Vagina (tissue), 2 donors: ENCODE measurements around the gene DAZAP1.

Experiments
- CTCF ChIP-seq, 3 experiments: fragments of 450-650 bp in 2 of 3; fragments of 200-600 bp in 1 of 3; sonication (generic) in 1 of 3; IDR thresholded peaks; one replicate each; pipeline ENCODE4 v1.5.1; 2017 to 2019; ENCODE audit warnings: antibody characterized with exemption in 3 of 3, mild to moderate bottlenecking in 2 of 3, moderate library complexity in 2 of 3
- POLR2A ChIP-seq, 2 donors: fragments of 450-650 bp; IDR thresholded peaks; one replicate each; pipeline ENCODE4 v1.6.1; 2017; ENCODE audit warnings: antibody characterized with exemption in 2 of 2, mild to moderate bottlenecking in 2 of 2, moderate library complexity in 2 of 2

GRCh38 chr19:1446713-1447481 is 39.5 kb downstream of the DAZAP1 start:
- TF ChIP-seq POLR2A (IDR thresholded peaks at IDR 0.05) (no peak), CTCF (IDR thresholded peaks at IDR 0.05) (no peak)
